ENCODE data around the gene UNC13C. TPM values are rescaled to one million over a fixed set of nuclear protein-coding genes. Genes with fewer than 3 reads are reported as not detected.

UNC13C gene
- polyA plus RNA-seq, 1 of the 3 experiments (the other 2 are of a cell fraction), result not detected

DNA sequence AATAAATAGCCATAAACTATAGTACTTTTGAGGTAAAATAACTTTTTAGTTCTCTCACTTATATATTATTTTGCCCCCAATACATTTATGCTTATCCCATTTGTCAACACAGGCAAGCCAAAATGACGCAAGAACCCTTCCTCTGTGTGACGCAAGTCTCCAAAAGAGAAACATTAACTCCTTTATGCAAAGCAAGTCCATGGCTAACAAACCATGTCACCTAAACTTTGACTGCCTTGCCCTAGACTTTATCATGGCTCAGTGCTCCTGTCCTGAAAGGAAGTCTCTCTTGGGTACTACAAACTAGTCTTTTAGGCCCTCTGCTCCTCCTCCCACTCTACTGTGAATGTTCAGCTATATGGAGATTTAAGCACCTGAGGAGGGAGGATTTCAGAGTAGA, 230.5 kb downstream of the UNC13C start:
- Histone ChIP-seq H3K9me2 (no peaks in the 10 kb centered on the region), H3K4me2 (no peak overlapping the region), H2AFZ (ENCODE audit: low read depth) (no peak overlapping the region), H3K27me3 (ENCODE audit: insufficient read depth) (no peaks in the 10 kb centered on the region), H3K4me3 (ENCODE audit: low read depth in 2 of 2, low read length in 1 of 2) (no peak overlapping the region), H3K79me2 (ENCODE audit: insufficient read depth) (no peaks in the 10 kb centered on the region), H3F3A (replicated peaks; ENCODE audit: insufficient read depth) (no peaks in the 10 kb centered on the region), H3K27ac (ENCODE audit: low read depth in 2 of 2, low read length in 1 of 2) (no peak overlapping the region), H3K9ac (no peak overlapping the region), H3K36me3 (replicated peaks in 1 of 2; ENCODE audit: control insufficient read depth in 1 of 2, insufficient read depth in 2 of 2, low read length in 1 of 2) (no peaks in the 10 kb centered on the region), H4K20me1 (ENCODE audit: insufficient read depth) (no peaks in the 10 kb centered on the region), H3K4me1 (ENCODE audit: control insufficient read depth in 1 of 2, insufficient read depth in 2 of 2, low read depth in 1 of 2, low read length in 1 of 2) (no peaks in the 10 kb centered on the region), H3K9me3 (no peaks in the 10 kb centered on the region)
- no peak for DNase-seq
- CTCF ChIA-PET, result interaction anchor here (0.6 kb wide), 1 partner anchor 370 kb away, joined by 3 read pairs; no protein-coding TSS in a partner anchor
- TF ChIP-seq FOXM1 (IDR thresholded peaks at IDR 0.05; ENCODE audit: low read depth) (no peak), EZH2phosphoT487 (IDR thresholded peaks at IDR 0.05; ENCODE audit: borderline replicate concordance, low read depth) (no peak), EP300 (IDR thresholded peaks at IDR 0.05; ENCODE audit: borderline replicate concordance in 1 of 2, low read depth in 1 of 2, low read length in 1 of 2) (no peak), TCF12 (IDR thresholded peaks at IDR 0.05) (no peak), SMC3 (IDR thresholded peaks at IDR 0.05; ENCODE audit: low read depth, low read length) (no peak), JUND (IDR thresholded peaks at IDR 0.05) (no peak), NFIC (IDR thresholded peaks at IDR 0.05; ENCODE audit: borderline replicate concordance) (no peak), MXI1 (IDR thresholded peaks at IDR 0.05; ENCODE audit: low read depth, low read length) (no peak), GABPA (IDR thresholded peaks at IDR 0.05; ENCODE audit: low read depth) (no peak), TEAD4 (IDR thresholded peaks at IDR 0.05; ENCODE audit: borderline replicate concordance, insufficient read depth) (no peak), RFX5 (IDR thresholded peaks at IDR 0.05; ENCODE audit: low read length) (no peak), RXRA (IDR thresholded peaks at IDR 0.05; ENCODE audit: borderline replicate concordance, low read depth) (no peak), POLR2AphosphoS5 (IDR thresholded peaks at IDR 0.05; ENCODE audit: low read depth, low read length) (no peak)
- TF ChIP-seq, protein P1, sequence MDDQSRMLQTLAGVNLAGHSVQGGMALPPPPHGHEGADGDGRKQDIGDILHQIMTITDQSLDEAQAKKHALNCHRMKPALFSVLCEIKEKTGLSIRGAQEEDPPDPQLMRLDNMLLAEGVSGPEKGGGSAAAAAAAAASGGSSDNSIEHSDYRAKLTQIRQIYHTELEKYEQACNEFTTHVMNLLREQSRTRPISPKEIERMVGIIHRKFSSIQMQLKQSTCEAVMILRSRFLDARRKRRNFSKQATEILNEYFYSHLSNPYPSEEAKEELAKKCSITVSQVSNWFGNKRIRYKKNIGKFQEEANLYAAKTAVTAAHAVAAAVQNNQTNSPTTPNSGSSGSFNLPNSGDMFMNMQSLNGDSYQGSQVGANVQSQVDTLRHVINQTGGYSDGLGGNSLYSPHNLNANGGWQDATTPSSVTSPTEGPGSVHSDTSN (IDR thresholded peaks at IDR 0.05), result no peak
- TF ChIP-seq, protein P2, sequence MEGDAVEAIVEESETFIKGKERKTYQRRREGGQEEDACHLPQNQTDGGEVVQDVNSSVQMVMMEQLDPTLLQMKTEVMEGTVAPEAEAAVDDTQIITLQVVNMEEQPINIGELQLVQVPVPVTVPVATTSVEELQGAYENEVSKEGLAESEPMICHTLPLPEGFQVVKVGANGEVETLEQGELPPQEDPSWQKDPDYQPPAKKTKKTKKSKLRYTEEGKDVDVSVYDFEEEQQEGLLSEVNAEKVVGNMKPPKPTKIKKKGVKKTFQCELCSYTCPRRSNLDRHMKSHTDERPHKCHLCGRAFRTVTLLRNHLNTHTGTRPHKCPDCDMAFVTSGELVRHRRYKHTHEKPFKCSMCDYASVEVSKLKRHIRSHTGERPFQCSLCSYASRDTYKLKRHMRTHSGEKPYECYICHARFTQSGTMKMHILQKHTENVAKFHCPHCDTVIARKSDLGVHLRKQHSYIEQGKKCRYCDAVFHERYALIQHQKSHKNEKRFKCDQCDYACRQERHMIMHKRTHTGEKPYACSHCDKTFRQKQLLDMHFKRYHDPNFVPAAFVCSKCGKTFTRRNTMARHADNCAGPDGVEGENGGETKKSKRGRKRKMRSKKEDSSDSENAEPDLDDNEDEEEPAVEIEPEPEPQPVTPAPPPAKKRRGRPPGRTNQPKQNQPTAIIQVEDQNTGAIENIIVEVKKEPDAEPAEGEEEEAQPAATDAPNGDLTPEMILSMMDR (IDR thresholded peaks at IDR 0.05), result no peak
- TF ChIP-seq, protein P3, sequence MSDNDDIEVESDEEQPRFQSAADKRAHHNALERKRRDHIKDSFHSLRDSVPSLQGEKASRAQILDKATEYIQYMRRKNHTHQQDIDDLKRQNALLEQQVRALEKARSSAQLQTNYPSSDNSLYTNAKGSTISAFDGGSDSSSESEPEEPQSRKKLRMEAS (IDR thresholded peaks at IDR 0.05; ENCODE audit: low read depth), result no peak
- TF ChIP-seq, protein P4, sequence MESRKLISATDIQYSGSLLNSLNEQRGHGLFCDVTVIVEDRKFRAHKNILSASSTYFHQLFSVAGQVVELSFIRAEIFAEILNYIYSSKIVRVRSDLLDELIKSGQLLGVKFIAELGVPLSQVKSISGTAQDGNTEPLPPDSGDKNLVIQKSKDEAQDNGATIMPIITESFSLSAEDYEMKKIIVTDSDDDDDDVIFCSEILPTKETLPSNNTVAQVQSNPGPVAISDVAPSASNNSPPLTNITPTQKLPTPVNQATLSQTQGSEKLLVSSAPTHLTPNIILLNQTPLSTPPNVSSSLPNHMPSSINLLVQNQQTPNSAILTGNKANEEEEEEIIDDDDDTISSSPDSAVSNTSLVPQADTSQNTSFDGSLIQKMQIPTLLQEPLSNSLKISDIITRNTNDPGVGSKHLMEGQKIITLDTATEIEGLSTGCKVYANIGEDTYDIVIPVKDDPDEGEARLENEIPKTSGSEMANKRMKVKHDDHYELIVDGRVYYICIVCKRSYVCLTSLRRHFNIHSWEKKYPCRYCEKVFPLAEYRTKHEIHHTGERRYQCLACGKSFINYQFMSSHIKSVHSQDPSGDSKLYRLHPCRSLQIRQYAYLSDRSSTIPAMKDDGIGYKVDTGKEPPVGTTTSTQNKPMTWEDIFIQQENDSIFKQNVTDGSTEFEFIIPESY (IDR thresholded peaks at IDR 0.05; ENCODE audit: borderline replicate concordance, low read depth), result no peak
- POLR2A ChIA-PET, result no interaction called here
- 8% methylated on average over 2 of the region's 2 CpGs for WGBS (ENCODE audit: low lambda C conversion rate)
